SK-N-MC (cell line): ENCODE results near the gene CAMTA1.

ENCODE experiments used
- EZH2 ChIP-seq: fragments of 200-600 bp; sonication (generic); IDR thresholded peaks from one replicate; pipeline ENCODE4 v1.6.1; 2017; ENCODE audit warnings: antibody characterized with exemption
- FOXP2 ChIP-seq: optimal IDR thresholded peaks from 2 replicates; pipeline ENCODE3; 2011; ENCODE audit warnings: mild to moderate bottlenecking, moderate library complexity; ENCODE audit not compliant: insufficient read depth; ENCODE audit errors: extremely low read length, control extremely low read depth
- POLR2AphosphoS5 ChIP-seq: IDR thresholded peaks from 2 replicates; pipeline ENCODE4 v1.6.1; 2012; ENCODE audit warnings: mild to moderate bottlenecking, low read depth, low read length, borderline replicate concordance

DNA sequence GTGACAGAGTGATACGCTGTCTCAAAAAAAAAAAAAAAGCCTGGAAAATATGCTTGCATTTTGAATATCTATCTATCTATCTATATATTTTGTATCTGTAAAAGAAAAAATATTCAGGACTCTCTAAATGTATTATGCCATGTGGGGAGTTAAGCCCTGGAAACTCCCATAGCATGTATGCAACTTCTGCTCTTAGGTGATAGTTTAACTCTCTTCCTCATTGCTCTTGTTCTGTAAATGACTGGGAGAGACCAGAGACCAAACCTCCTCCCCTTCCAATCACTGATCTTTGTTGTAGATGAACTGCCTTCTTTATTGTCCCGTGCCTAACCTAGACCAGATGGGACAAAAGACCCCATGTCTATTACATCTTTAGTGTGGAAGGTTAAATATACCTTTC lies 37.6 kb upstream of the CAMTA1 start:
- TF ChIP-seq POLR2AphosphoS5, result no peak
- TF ChIP-seq EZH2, result no peak
- TF ChIP-seq FOXP2, result no peak
